Measurements from ENCODE around the gene NCAM1.
A peak's percentile ranks its signal among the peaks of the same experiment; 100 is the strongest.

GRCh38 chr11:113305440-113306336 lies 344.5 kb downstream of the NCAM1 start:
- TF ChIP-seq CTCF (IDR thresholded peaks at IDR 0.05 in 4 of 5, conservative IDR thresholded peaks at IDR 0.05 in 1 of 5) (peak; percentile 86 to 92 (median 90)), POLR2A (IDR thresholded peaks at IDR 0.05) (no peak)

Data from gastrocnemius medialis (tissue), 4 donors.